ENCODE data around the gene TAS2R4. TPM values are rescaled to one million over a fixed set of nuclear protein-coding genes. Genes with fewer than 3 reads are reported as not detected.

The TAS2R4 gene
- total RNA-seq, 1 experiment from 2014 or later: 3.0 TPM

GRCh38 chr7:141737836-141738591 lies 38.5 kb upstream of the TAS2R4 start, which contains the start of gene SSBP1:
SSBP1 (plus strand) TSS chr7:141738358; CDS start chr7:141739167, 809 bp downstream.
- CTCF ChIA-PET: interaction anchor here (0.6 to 1.8 kb wide), 6 partner anchors 9 to 237 kb away, joined by 3 to 17 read pairs (median 6); no protein-coding TSS in a partner anchor
- peak; percentile 89 for DNase-seq
- Mint-ChIP-seq H3K36me3 (ENCODE audit: insufficient read depth, unreplicated experiment) (peaks cover 44% of the 10 kb centered on the region), H3K4me3 (ENCODE audit: low read depth, unreplicated experiment) (peak within 1 kb of the TSS; percentile 94), H3K4me1 (ENCODE audit: low read depth, unreplicated experiment) (peaks cover 32% of the 10 kb centered on the region), H3K27me3 (ENCODE audit: unreplicated experiment) (peaks cover 2% of the 10 kb centered on the region), H3K27ac (ENCODE audit: unreplicated experiment) (peak within 1 kb of the TSS; percentile 97), H3K9me3 (ENCODE audit: low read depth, unreplicated experiment) (no peaks in the 10 kb centered on the region)
- peak; percentile 54 for TF ChIP-seq CTCF (IDR thresholded peaks at IDR 0.05; ENCODE audit: unreplicated experiment)
- no TSS peak for BruUV-seq (replicated peaks)
- intact Hi-C loops (cut with micrococcal nuclease; ENCODE audit: unreplicated experiment): loop anchor here (1.0 kb wide), 2 partner anchors 75 to 84 kb away; no protein-coding TSS in a partner anchor

- Mint-ChIP-seq H3K27me3 (ENCODE audit: unreplicated experiment) (no peaks in the 10 kb centered on the region), H3K9me3 (ENCODE audit: low read depth, unreplicated experiment) (no peaks in the 10 kb centered on the region), H3K4me1 (ENCODE audit: low read depth, unreplicated experiment) (peaks cover 32% of the 10 kb centered on the region), H3K36me3 (ENCODE audit: insufficient read depth, unreplicated experiment) (peaks cover 50% of the 10 kb centered on the region), H3K27ac (ENCODE audit: unreplicated experiment) (peak overlapping the region; percentile 97), H3K4me3 (ENCODE audit: low read depth, unreplicated experiment) (peak overlapping the region; percentile 94)
- CTCF ChIA-PET: interaction anchor here (0.6 to 1.8 kb wide), 6 partner anchors 8 to 236 kb away, joined by 3 to 17 read pairs (median 6); no protein-coding TSS in a partner anchor
- BruUV-seq (replicated peaks): TSS peak; percentile 70
- intact Hi-C loops (cut with micrococcal nuclease; ENCODE audit: unreplicated experiment): loop anchor here (1.0 kb wide), 2 partner anchors 75 to 84 kb away; no protein-coding TSS in a partner anchor
- no peak for DNase-seq
- TF ChIP-seq CTCF (IDR thresholded peaks at IDR 0.05; ENCODE audit: unreplicated experiment): no peak
Observed at GRCh38 chr7:141738592-141739013, 37.9 kb upstream of the TAS2R4 start.

GRCh38 chr7:141739250-141739649 lies 37.2 kb upstream of the TAS2R4 start:
- TF ChIP-seq CTCF (IDR thresholded peaks at IDR 0.05; ENCODE audit: unreplicated experiment): no peak
- no peaks in the 10 kb centered on the region for H3K9me3 Mint-ChIP-seq (ENCODE audit: low read depth, unreplicated experiment)
- CTCF ChIA-PET: interaction anchor here (1.8 kb wide), 1 partner anchor 76 kb away, joined by 6 read pairs; no protein-coding TSS in a partner anchor
- no peaks in the 10 kb centered on the region for H3K27me3 Mint-ChIP-seq (ENCODE audit: unreplicated experiment)
- H3K36me3 Mint-ChIP-seq (ENCODE audit: insufficient read depth, unreplicated experiment): peaks cover 56% of the 10 kb centered on the region
- H3K27ac Mint-ChIP-seq (ENCODE audit: unreplicated experiment): peak overlapping the region; percentile 68
- DNase-seq: no peak
- peak overlapping the region; percentile 94 for H3K4me3 Mint-ChIP-seq (ENCODE audit: low read depth, unreplicated experiment)
- BruUV-seq (replicated peaks): no TSS peak
- intact Hi-C loops (cut with micrococcal nuclease; ENCODE audit: unreplicated experiment): no loop called here
- H3K4me1 Mint-ChIP-seq (ENCODE audit: low read depth, unreplicated experiment): peaks cover 32% of the 10 kb centered on the region

GRCh38 chr7:141742229-141742628 lies 34.2 kb upstream of the TAS2R4 start:
- CTCF ChIA-PET: no interaction called here
- intact Hi-C loops (cut with micrococcal nuclease; ENCODE audit: unreplicated experiment): no loop called here
- DNase-seq: no peak
- Mint-ChIP-seq H3K4me3 (ENCODE audit: low read depth, unreplicated experiment) (no peak overlapping the region), H3K27me3 (ENCODE audit: unreplicated experiment) (no peaks in the 10 kb centered on the region), H3K36me3 (ENCODE audit: insufficient read depth, unreplicated experiment) (peaks cover 76% of the 10 kb centered on the region), H3K27ac (ENCODE audit: unreplicated experiment) (no peak overlapping the region), H3K4me1 (ENCODE audit: low read depth, unreplicated experiment) (peaks cover 32% of the 10 kb centered on the region), H3K9me3 (ENCODE audit: low read depth, unreplicated experiment) (no peaks in the 10 kb centered on the region)
- BruUV-seq (replicated peaks): no TSS peak
- TF ChIP-seq CTCF (IDR thresholded peaks at IDR 0.05; ENCODE audit: unreplicated experiment): no peak
